GM21381 (cell line): ENCODE results near the gene EN1.

Source experiments
- ATAC-seq: cut with Tn5 transposase; IDR thresholded peaks from one replicate; pipeline ENCODE4 v1.9.1; 2021; ENCODE audit warnings: mild to moderate bottlenecking, moderate library complexity; ENCODE audit not compliant: unreplicated experiment

EN1 gene

GRCh38 chr2:118822572-118822971 is 24.9 kb downstream of the EN1 start:
- ATAC-seq: no peak

- no peak for ATAC-seq
Measured at GRCh38 chr2:118822015-118822414, 25.4 kb downstream of the EN1 start.

DNA sequence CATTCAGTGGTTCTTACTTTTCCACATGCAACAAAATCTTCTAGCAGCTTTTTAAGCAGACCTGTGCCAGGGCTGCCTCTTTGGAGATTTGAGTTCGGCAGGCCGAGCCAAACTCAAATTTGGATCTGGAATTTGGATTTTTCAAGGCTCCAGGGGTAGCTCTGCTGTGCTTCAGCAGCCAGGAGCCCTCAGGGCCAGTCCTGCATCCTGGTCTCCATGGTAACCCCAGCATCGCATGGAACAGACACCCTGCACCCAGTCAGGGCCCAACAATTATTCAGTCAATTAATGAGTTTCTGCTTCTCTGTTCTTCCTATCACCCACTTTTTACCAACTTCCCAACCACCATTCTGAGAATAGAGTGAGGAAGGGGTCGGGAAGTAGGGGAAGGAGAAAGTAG is 30.0 kb downstream of the EN1 start:
- no peak for ATAC-seq

- ATAC-seq: no peak
Measured at GRCh38 chr2:118816669-118817068, 30.8 kb downstream of the EN1 start.

DNA sequence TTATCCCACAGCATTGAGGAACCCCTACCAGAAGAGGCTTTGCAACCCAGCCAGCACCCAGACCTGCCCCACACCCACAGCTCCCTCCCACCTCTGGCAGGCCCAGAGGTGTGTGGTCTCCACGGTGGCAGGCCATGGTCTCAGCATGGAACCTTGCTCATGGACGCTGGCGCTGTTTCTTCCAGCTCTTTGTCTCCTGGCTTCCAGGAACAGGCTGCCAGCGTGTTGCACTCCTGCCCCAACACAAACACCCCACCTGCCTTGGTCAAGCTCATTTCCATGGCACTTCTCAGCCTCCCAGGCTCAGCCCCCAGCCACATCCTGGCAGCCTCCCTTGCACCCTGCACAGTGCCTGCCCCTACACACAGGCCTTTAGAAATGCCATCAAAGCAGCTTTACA is 31.7 kb downstream of the EN1 start:
- no peak for ATAC-seq

DNA sequence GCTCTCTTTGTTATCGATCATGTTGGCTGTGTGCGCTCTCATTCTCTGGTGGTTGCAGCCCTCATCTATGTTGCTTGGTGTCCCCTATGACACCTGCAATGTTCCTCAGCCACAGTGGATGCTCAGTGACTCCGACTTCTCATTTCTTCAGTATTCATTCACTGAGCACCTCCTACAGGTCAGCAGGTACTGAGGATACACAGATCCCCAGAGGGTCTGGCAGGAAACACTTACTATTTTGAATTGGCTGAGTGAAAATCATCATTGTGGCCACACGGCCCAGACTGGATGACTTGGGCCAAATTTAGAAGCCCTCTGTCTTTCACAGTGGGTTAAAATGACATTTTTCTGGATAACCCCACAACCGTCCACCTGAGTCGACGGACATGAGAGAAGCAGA is 32.1 kb downstream of the EN1 start:
- no peak for ATAC-seq

DNA sequence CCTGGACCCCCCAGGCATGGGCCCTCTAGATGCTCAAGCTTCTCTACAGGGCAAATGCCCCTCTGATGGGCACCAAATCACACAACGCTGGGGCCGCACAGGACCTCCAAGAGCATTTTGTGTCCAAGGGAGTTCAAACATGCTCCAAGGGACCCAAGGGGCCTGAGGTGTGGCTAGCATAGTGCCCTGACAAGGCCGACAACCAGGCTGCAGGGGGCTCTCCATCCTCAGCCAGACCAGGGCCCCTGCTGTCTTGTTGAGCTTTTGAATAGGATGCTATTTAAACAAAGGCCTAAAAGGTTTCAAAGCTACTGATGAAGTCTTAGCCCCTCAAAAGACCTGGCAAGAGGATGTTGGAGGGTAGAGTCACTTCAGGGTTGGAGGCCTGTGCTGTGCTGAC is 33.1 kb downstream of the EN1 start:
- no peak for ATAC-seq

DNA sequence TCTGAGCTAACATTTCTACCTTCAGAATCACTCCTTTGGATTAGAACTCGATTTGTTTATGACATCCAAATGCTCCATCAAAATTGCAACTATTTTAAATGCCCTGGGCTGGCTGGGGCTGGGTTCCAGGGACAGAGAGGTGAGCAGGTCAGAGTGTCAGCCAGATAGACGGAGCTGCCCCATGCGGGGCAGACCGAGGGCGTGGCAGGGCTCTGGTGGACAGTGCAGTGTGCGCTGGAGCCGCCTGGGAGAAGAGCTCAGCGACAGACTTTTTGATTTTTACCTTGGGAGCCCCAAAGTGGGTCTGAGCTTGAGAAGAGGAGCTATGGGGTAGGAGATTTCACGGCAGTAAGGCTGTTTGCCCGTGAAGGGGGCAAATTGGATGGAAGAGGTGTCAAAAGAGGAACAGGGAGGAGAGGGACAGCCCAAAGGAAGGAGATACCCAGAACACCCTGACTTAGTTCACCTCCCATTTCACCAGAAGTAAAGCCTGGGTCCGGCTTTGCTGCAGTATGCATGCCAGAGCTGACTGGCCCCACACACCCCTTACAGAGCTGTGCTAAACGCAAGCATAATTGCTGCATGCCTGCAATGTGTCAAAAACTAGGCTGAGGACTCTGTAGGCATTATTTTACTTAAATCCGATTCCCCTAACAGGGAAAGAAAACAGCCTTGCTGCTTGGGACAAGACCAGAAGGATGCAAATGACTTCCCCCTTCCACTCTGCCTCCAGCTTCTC is 33.7 kb downstream of the EN1 start:
- no peak for ATAC-seq

DNA sequence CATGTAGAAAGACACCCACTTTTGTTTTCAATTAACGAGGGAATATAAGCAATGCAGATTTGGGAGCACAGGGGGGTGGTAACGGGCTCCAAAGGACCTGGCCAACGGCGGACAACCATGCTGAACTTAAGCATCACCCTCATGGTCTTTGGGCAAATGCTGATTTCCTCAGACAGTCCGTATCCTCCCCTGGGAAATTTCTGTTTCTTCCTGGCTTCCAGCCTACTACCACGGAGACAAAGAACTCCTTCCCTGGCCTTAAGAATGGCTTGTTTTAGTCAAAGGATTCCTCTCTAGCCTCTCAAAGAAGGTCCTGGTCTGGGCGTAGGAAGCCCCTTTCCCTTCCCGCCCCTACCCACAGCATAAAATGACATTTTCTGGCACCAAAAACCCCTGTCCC is 34.3 kb downstream of the EN1 start:
- ATAC-seq: no peak

GRCh38 chr2:118812552-118812951 is 34.9 kb downstream of the EN1 start:
- no peak for ATAC-seq

DNA sequence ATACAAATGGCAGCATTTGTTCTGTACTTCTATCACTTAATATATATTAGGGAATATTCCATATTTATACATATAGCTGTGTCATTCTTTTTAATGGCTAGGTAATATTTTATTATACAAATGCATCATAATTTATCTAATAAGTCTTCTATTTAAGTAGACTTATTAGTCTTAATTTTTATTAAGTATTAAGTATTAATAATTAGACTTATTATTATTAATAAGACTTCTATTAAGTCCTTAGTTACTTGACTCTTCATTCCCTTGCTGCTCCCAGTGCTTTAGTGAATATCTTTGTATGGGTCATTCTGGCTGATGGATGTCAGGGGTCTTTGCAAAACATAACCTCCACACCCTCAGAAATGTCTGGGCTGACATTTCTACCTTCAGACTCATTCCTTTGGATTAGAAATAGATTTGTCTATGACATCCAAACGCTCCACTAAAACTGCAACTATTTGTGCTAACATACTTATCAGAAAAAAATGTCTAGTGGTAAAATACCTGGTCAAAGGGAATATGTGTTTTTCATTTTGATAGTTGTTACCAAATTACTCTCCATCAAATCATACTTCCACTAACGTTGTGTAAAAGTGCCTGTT is 35.8 kb downstream of the EN1 start:
- ATAC-seq: no peak

DNA sequence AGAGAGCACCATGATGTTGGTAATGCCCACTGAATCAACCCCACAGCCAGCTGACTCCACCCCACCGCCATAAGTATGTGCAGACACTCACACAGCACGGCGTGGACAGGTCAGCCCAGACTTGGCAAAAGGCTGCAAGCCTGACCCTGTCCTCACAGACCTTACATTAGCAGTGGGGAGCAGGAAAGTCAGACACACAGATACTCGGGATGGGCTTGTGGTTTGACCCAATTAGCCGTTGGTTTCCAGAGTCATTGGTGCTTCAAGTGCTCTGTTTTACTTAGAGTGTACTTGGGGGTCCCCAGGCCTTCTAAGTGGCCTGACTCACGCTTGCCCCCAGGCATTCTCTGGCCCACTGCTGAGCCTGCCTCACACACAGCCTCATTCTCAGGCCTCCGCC is 36.7 kb downstream of the EN1 start:
- ATAC-seq: no peak

DNA sequence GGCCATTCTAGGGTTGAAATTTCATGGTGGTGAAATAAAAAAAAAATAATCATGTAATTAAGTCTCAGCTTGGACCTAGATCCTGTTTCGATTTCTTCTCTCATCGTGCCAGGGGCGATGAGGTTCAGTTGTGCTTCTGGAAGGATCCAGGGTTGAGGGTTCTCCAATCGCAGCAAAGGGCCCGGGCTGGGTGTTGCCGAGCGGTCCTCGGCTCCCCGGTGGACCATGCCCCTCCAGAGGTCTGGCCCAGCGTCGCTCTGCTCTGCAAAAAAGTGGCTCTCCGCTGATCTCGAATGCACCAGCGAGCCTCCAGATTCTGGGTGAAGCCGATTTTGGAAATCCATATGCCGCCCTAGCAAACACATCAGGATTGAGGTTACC is 39.0 kb downstream of the EN1 start:
- no peak for ATAC-seq

DNA sequence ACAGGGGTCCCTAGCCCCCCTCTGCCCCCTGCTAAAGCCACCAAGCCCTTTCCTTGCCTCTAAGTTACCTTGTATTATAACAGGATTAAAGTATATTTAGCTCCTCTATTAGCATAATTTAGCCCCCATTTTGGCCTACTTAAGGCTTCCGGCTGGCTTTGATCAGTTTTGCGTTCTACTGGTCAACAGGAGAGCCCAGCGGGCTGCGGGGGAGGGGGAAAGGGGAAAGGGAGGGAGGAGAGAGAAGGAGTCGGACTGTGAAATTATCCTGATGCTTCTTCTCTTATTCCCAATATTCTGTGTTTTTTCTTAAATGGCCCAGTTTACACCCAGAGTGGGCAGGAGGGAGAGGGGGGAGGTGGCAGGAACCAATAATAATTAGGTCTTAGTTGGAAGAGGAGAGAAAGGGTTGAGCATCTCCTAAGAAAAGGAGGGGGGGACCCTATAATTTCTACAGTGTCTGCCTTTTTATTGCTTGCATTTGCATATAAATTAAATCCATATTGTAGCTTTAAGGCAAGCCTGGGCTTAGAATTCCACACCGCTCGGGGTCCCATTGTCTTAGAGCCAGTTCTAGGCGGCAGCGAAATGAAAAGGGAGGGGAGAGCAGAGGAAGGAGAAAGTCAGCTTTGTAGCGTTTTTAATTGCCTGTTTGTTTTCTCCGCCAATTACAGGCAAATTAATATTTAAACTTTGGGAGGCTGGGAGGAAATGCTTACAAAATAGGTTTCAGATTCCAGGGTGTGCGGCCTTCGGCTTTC is 39.6 kb downstream of the EN1 start:
- no peak for ATAC-seq

GRCh38 chr2:118806797-118807667 is 40.4 kb downstream of the EN1 start:
- ATAC-seq: no peak

DNA sequence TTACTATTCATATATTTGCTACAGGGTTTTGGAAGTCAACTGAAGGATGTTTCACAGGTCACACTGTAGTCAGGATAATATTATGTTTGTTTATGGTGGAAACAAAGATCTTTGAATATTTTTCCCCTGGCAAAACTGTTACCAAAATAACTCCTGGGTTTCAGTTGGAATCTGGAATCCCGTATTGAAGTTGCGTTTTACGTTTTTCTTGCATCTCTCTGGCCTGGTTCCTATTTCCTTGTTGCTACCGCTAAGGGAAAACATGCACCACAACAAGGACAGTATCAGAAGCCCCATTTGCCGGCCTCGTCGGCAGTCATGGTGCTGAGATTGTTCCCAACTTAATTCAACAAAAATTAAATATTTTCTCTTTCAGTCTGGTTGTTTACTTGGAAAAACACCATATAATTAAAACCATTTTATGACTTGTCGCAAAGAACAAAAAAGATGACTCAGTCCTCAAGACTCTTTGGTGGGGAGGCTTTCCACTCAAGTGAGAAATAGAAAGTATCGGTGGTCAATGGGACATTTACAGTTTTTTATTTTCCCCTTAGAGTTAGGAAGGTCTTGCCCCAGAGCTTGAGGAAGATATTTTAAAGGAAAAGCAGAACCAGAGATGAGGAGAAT is 42.3 kb downstream of the EN1 start:
- ATAC-seq: no peak

DNA sequence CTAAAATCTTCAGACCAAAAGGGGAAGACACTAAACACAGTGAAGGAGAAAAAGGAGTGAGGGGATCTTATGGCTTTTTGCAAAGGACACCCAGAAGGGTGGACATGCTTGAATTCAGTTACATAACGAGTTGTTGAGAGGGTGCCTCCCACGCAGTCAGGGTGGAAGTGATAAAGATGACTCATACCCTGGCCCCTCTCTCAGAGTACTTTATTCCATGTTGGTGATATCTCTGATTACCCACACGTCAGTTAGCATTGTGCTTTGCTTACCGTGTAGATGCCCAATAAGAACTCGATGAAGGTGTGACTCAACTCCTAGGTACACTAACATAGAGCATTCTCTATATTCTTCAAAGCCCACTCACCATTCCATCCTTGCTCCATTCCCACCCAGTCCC is 44.4 kb downstream of the EN1 start:
- ATAC-seq: no peak

DNA sequence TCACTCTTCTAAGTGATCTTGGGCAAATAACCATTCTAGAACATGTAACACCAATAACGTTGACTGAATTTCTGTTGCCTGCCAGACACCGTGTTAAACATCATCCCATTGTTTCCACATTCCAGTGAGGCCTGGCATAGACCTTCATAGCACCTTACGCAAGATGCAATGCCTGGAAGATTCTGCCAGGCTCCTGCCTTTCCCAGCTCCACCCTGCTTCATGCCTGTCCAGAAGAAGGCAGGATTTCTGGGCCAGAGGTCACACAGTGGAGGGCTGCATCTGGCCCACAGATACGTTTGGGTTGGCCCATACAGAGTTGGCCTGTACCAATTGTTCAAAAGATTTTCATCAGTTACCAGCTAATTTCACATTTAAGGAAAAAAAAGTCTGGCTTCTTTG is 46.3 kb downstream of the EN1 start:
- ATAC-seq: no peak

- no peak for ATAC-seq
Measured at GRCh38 chr2:118800736-118801135, 46.7 kb downstream of the EN1 start.

DNA sequence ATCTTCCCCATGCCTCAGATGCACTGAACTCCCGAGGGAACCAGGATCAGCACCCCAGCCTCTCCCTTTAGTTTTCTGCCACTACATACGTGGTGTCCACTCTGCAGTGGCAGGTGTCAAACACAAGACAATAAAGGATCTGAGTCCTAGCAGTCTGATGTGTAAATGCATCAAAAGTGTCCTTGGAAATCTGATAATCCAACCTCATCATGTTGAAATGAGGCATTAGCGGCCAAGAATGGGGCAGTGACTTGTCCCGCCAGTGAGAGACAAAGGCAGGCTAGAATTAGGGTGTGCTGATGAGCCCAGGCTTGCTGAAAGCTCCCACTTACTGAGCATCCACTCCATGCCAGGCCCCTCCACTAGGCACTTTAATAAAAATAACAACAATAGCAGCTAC is 52.9 kb downstream of the EN1 start:
- no peak for ATAC-seq
